Esophagus squamous epithelium (tissue), 5 donors: ENCODE results near the gene SFMBT1. TPM values are rescaled to one million over a fixed set of nuclear protein-coding genes. Genes with fewer than 3 reads are reported as not detected.

Source experiments
- DNase-seq: peaks from one replicate; lab custom pipeline; 2025; lab: John Stamatoyannopoulos, UW
- H3K27ac ChIP-seq, 4 donors: fragments of 200-600 bp; sonication (generic); one replicate each; pipeline ENCODE4 v1.5.1; 2016 to 2019; ENCODE audit warnings: mild to moderate bottlenecking in 1 of 4
- H3K27me3 ChIP-seq, 4 donors: fragments of 200-600 bp; sonication (generic); 1 replicate in 3 of 4; 2 replicates in 1 of 4; pipeline versions ENCODE4 v1.5.1 to v1.6.0; 2017 to 2021; ENCODE audit warnings: antibody characterized with exemption in 1 of 4
- H3K36me3 ChIP-seq, 3 donors: fragments of 200-600 bp; sonication (generic); one replicate each; pipeline ENCODE4 v1.5.1; 2016 to 2019
- H3K4me1 ChIP-seq, 3 donors: fragments of 200-600 bp; sonication (generic); one replicate each; pipeline ENCODE4 v1.5.1; 2017 to 2019
- H3K4me3 ChIP-seq, 4 donors: fragments of 200-600 bp; sonication (generic); 1 replicate in 3 of 4; 2 replicates in 1 of 4; pipeline ENCODE4 v1.5.1; 2016 to 2019; ENCODE audit warnings: mild to moderate bottlenecking in 2 of 4, moderate library complexity in 1 of 4
- H3K9me3 ChIP-seq, 3 donors: fragments of 200-600 bp; sonication (generic); one replicate each; pipeline ENCODE4 v1.5.1; 2016 to 2019
- CTCF ChIP-seq, 6 experiments: fragments of 450-650 bp in 4 of 6; fragments of 200-600 bp in 2 of 6; sonication (generic) in 2 of 6; IDR thresholded peaks; one replicate each; pipeline ENCODE4 v1.5.1; 2016 to 2019; ENCODE audit warnings: antibody characterized with exemption in 6 of 6, mild to moderate bottlenecking in 4 of 6, moderate library complexity in 4 of 6
- POLR2A ChIP-seq, 4 donors: fragments of 450-650 bp; IDR thresholded peaks; one replicate each; pipeline ENCODE4 v1.6.1; 2017; ENCODE audit warnings: antibody characterized with exemption in 4 of 4, mild to moderate bottlenecking in 4 of 4, moderate library complexity in 3 of 4
- WGBS, 2 donors: methylation state at CpG; one replicate each; pipeline ENCODE4 v1.1.5; 2018; 5-methylcytosine and 5-hydroxymethylcytosine counted together
- intact Hi-C: fragments of 100-400 bp; cut with DNase I; formaldehyde crosslinking; loops from one replicate; pipeline ENCODE4 v1.15.0; 2022
- total RNA-seq, 4 donors: library from RNA; depleted of rRNA; stranded (reverse); fragments of >200 nt; gene quantifications; one replicate each; pipeline ENCODE4 v1.1.0, GENCODE V29; 2016
- donor health status: DM: yes; HTN: yes; CAD: no.

Gene SFMBT1
- total RNA-seq, 4 donors from 2014 or later: 6.6 to 26.7 (median 9.4) TPM

- no peak for DNase-seq
Observed at GRCh38 chr3:53081318-53081717, 35.4 kb upstream of the SFMBT1 start.

GRCh38 chr3:53080612-53081205, 34.8 kb upstream of the SFMBT1 start:
- intact Hi-C loops: no loop called here
- Histone ChIP-seq H3K9me3 (no peaks in the 10 kb centered on the region), H3K4me1 (peaks cover 3 to 29% (median 11%) of the 10 kb centered on the region in 3 donors), H3K27ac (no peak overlapping the region), H3K4me3 (no peak overlapping the region), H3K27me3 (no peaks in the 10 kb centered on the region), H3K36me3 (peaks cover 0 to 8% (median 0%) of the 10 kb centered on the region in 3 donors)
- DNase-seq: no peak
- WGBS, 2 donors: 77 to 87% methylated on average over 4 to 5 of the region's 7 CpGs
- no peak for TF ChIP-seq CTCF (IDR thresholded peaks at IDR 0.05)
- TF ChIP-seq POLR2A (IDR thresholded peaks at IDR 0.05): no peak

More at GRCh38 chr3:53081318-53081717, 35.4 kb upstream of the SFMBT1 start:
- Histone ChIP-seq H3K4me1 (peaks cover 3 to 29% (median 11%) of the 10 kb centered on the region in 3 donors), H3K27me3 (no peaks in the 10 kb centered on the region), H3K4me3 (no peak overlapping the region), H3K27ac (no peak overlapping the region), H3K36me3 (peaks cover 0 to 8% (median 0%) of the 10 kb centered on the region in 3 donors), H3K9me3 (no peaks in the 10 kb centered on the region)
- 88 to 89% methylated on average over 4 to 5 of the region's 5 CpGs for WGBS, 2 donors
- intact Hi-C loops: no loop called here
- TF ChIP-seq CTCF (IDR thresholded peaks at IDR 0.05) (no peak), POLR2A (IDR thresholded peaks at IDR 0.05) (no peak)

GRCh38 chr3:53079791-53080555, 34.1 kb upstream of the SFMBT1 start:
- peaks cover 0 to 8% (median 0%) of the 10 kb centered on the region in 3 donors for H3K36me3 ChIP-seq
- WGBS, 2 donors: 76 to 89% methylated on average over 10 to 11 of the region's 12 CpGs
- no peak for DNase-seq
- no peak overlapping the region for H3K27ac ChIP-seq
- no peaks in the 10 kb centered on the region for H3K9me3 ChIP-seq
- H3K4me3 ChIP-seq: no peak overlapping the region
- H3K27me3 ChIP-seq: no peaks in the 10 kb centered on the region
- no peak for TF ChIP-seq CTCF (IDR thresholded peaks at IDR 0.05)
- no peak for TF ChIP-seq POLR2A (IDR thresholded peaks at IDR 0.05)
- intact Hi-C loops: loop anchor here (10.0 kb wide), 1 partner anchor 335 kb away; no protein-coding TSS in a partner anchor
- H3K4me1 ChIP-seq: peaks cover 3 to 24% (median 11%) of the 10 kb centered on the region in 3 donors

GRCh38 chr3:53079147-53079546, 33.3 kb upstream of the SFMBT1 start:
- TF ChIP-seq CTCF (IDR thresholded peaks at IDR 0.05) (no peak), POLR2A (IDR thresholded peaks at IDR 0.05) (no peak)
- 95 to 100% methylated on average over 1 to 3 of the region's 6 CpGs for WGBS, 2 donors
- no peak overlapping the region for H3K27ac ChIP-seq
- H3K9me3 ChIP-seq: no peaks in the 10 kb centered on the region
- H3K4me1 ChIP-seq: peaks cover 0 to 15% (median 9%) of the 10 kb centered on the region in 3 donors
- H3K27me3 ChIP-seq: no peaks in the 10 kb centered on the region
- H3K36me3 ChIP-seq: peaks cover 0 to 8% (median 0%) of the 10 kb centered on the region in 3 donors
- DNase-seq: no peak
- intact Hi-C loops: loop anchor here (10.0 kb wide), 1 partner anchor 334 kb away; no protein-coding TSS in a partner anchor
- H3K4me3 ChIP-seq: no peak overlapping the region

- Histone ChIP-seq H3K9me3 (no peaks in the 10 kb centered on the region), H3K4me3 (no peak overlapping the region), H3K27ac (no peak overlapping the region), H3K36me3 (peaks cover 0 to 8% (median 0%) of the 10 kb centered on the region in 3 donors), H3K4me1 (peaks cover under 1 to 14% (median 4%) of the 10 kb centered on the region in 3 donors), H3K27me3 (no peaks in the 10 kb centered on the region)
- TF ChIP-seq POLR2A (IDR thresholded peaks at IDR 0.05) (no peak), CTCF (IDR thresholded peaks at IDR 0.05) (no peak)
- WGBS, 2 donors: 80 to 96% methylated on average over 1 to 3 of the region's 3 CpGs
- intact Hi-C loops: loop anchor here (10.0 kb wide), 1 partner anchor 334 kb away; no protein-coding TSS in a partner anchor
- no peak for DNase-seq
Observed at GRCh38 chr3:53078656-53079055, 32.8 kb upstream of the SFMBT1 start.
